Spleen (tissue), 11 donors: ENCODE measurements around the gene OR51B4. TPM values are rescaled to one million over a fixed set of nuclear protein-coding genes. Genes with fewer than 3 reads are reported as not detected.
"Not testable (repeated sequence)": the region's sequence is repeated elsewhere in the genome, so short reads cannot be mapped to it uniquely, and the experiment has no call there.

Experiments
- DNase-seq: peaks from one replicate; pipeline ENCODE4 v3.0.0-alpha.2; 2020
- H3K27ac ChIP-seq, 8 donors: fragments of 200-600 bp; sonication (generic) in 7 of 8; 1 replicate in 4 of 8; 2 replicates in 4 of 8; pipeline versions ENCODE4 v1.5.0 to v1.8.0; 2016 to 2021; ENCODE audit warnings: inconsistent platforms in 4 of 8, mild to moderate bottlenecking in 4 of 8, moderate library complexity in 1 of 8
- H3K27me3 ChIP-seq, 7 donors: fragments of 200-600 bp; sonication (generic) in 6 of 7; replicated peaks in 1 of 7; 1 replicate in 4 of 7; 2 replicates in 3 of 7; pipeline versions ENCODE4 v1.5.0 to v1.8.0; 2016 to 2021; ENCODE audit warnings: inconsistent platforms in 3 of 7, mild to moderate bottlenecking in 1 of 7
- H3K36me3 ChIP-seq, 6 donors: fragments of 200-600 bp; sonication (generic) in 5 of 6; 1 replicate in 4 of 6; 2 replicates in 2 of 6; pipeline versions ENCODE4 v1.5.0 to v1.8.0; 2016 to 2021; ENCODE audit warnings: inconsistent platforms in 2 of 6
- H3K4me1 ChIP-seq, 6 donors: fragments of 200-600 bp; sonication (generic) in 5 of 6; 1 replicate in 3 of 6; 2 replicates in 3 of 6; pipeline versions ENCODE4 v1.5.0 to v1.8.0; 2016 to 2021; ENCODE audit warnings: inconsistent platforms in 3 of 6
- H3K4me3 ChIP-seq, 8 donors: fragments of 200-600 bp; sonication (generic) in 7 of 8; 1 replicate in 4 of 8; 2 replicates in 4 of 8; pipeline versions ENCODE4 v1.5.0 to v1.8.0; 2016 to 2021; ENCODE audit warnings: inconsistent platforms in 4 of 8, mild to moderate bottlenecking in 4 of 8, moderate library complexity in 2 of 8
- H3K9me3 ChIP-seq, 8 donors: fragments of 200-600 bp; sonication (generic) in 7 of 8; 1 replicate in 4 of 8; 2 replicates in 4 of 8; pipeline versions ENCODE4 v1.5.0 to v1.8.0; 2016 to 2021; ENCODE audit warnings: inconsistent platforms in 4 of 8
- POLR2A ChIP-seq, 3 donors: fragments of 450-650 bp; IDR thresholded peaks; one replicate each; pipeline ENCODE4 v1.5.1; 2017; ENCODE audit warnings: antibody characterized with exemption in 3 of 3, mild to moderate bottlenecking in 1 of 3
- POLR2AphosphoS5 ChIP-seq, 3 donors: sonication (generic); formaldehyde crosslinking; IDR thresholded peaks; one replicate each; pipeline ENCODE4 v1.5.1; 2017; ENCODE audit warnings: antibody characterized with exemption in 3 of 3
- WGBS, 5 donors: extraction: QIAGEN DNeasy Blood & Tissue Kit in 3 of 5; methylation state at CpG; one replicate each; pipeline versions ENCODE4 v1.1.5 to v1.1.7; 2013 to 2018; 5-methylcytosine and 5-hydroxymethylcytosine counted together
- intact Hi-C: fragments of 100-400 bp; cut with DNase I; formaldehyde crosslinking; loops from one replicate; pipeline ENCODE4 v1.15.0; 2023; ENCODE audit warnings: low total_unique reads
- polyA plus RNA-seq, 3 donors: library from polyadenylated mRNA; stranded (reverse); fragments of 200-250 nt; gene quantifications; one replicate each; pipeline ENCODE4 v1.2.1, GENCODE V29; 2013
- total RNA-seq, 7 donors: library from RNA; depleted of rRNA in 3 of 7; stranded (reverse); fragments of >200 nt in 3 of 7; fragmentation: NEBNext Ultra II Directional in 4 of 7; extraction: Animal tissue kit (Norgen Biotek cat#: 25700) in 4 of 7; gene quantifications; one replicate each; pipeline versions ENCODE4 v1.1.0 to v1.2.1, GENCODE V29; 2016 to 2021
- TF ChIP-seq, protein P1 (sequence below), 11 experiments: fragments of 200-600 bp in 7 of 11; fragments of 450-650 bp in 4 of 11; sonication (generic) in 4 of 11; IDR thresholded peaks in 8 of 11; conservative IDR thresholded peaks in 3 of 11; 1 replicate in 7 of 11; 2 replicates in 4 of 11; pipeline versions ENCODE4 v1.4.0 to v1.8.0; 2016 to 2021; ENCODE audit warnings: antibody characterized with exemption in 11 of 11, inconsistent platforms in 4 of 11, mild to moderate bottlenecking in 1 of 11
- donor health status: healthy with polysubstance abuse.
- donor health status: DM: no; HTN: no; CAD: no; lungs with moderate emphysema.
- donor health status: DM: no; HTN: no; CAD: no.
- donor health status: Bipolar disorder and iron deficiency.
- donor health status: healthy.
- donor health status: DM: no; HTN: no; CAD: no.
- donor health status: DM: yes; HTN: yes; CAD: no.

Gene OR51B4
- total and polyA plus RNA-seq, 10 donors = not detected

DNA sequence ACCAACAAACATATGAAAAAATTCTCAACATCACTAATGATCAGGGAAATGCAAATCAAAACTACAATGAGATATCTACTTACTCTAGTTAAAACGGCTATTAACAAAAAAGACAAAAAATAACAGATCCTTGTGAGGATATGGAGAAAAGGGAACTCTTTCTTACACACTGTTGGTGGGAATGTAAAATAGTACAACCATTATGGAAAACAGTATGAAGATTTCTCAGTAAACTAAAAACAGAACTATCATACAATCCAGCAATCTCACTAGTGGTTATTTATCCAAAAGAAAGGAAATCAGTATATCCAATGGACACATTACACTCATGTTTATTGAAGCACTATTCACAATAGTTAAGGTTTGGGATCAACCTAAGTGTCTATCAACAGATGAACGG, 35.9 kb downstream of the OR51B4 start:
- WGBS, 5 donors = 42 to 62% (median 43%) methylated on average over 2 of the region's 2 CpGs
- intact Hi-C loops = no loop called here

DNA sequence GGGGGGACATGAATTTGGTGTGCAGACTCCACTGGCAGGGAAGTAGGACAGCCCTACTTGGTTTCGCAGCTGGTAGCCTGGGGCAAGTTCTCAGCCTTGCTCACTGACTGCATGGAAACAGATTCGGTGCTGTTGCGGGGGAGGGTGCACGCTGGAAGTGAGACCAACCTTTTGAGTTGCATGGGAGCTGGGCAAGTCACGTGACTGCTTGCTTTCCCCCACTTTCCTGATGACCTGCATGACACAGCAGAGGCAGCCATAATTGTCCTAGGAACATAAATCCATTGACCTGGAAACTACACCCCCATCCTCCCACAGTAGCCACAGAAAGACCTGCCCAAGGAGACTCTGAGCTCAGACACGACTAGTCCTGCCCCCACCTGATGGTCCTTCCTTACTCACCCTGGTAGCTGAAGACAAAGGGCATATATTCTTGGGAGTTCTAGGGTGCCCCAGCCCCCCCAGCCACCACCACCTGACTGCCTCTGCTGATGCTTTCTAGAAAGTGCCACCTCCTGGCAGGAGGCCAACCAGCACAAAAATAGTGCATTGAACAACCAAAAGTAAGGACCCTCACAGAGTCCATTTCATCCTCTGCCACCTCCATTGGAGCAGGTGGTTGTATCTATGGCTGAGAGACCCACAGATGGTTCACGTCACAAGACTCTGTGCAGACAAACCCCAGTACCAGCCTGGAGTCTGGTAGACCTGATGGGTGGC, 43.0 kb downstream of the OR51B4 start:
- Histone ChIP-seq H3K4me3 (no peak overlapping the region), H3K36me3 (no peaks in the 10 kb centered on the region), H3K27me3 (no peaks in the 10 kb centered on the region), H3K4me1 (no peaks in the 10 kb centered on the region), H3K27ac (no peak overlapping the region), H3K9me3 (peaks cover 0 to 23% (median 8%) of the 10 kb centered on the region in 8 donors)
- DNase-seq = no peak
- intact Hi-C loops = no loop called here
- TF ChIP-seq, protein P1, sequence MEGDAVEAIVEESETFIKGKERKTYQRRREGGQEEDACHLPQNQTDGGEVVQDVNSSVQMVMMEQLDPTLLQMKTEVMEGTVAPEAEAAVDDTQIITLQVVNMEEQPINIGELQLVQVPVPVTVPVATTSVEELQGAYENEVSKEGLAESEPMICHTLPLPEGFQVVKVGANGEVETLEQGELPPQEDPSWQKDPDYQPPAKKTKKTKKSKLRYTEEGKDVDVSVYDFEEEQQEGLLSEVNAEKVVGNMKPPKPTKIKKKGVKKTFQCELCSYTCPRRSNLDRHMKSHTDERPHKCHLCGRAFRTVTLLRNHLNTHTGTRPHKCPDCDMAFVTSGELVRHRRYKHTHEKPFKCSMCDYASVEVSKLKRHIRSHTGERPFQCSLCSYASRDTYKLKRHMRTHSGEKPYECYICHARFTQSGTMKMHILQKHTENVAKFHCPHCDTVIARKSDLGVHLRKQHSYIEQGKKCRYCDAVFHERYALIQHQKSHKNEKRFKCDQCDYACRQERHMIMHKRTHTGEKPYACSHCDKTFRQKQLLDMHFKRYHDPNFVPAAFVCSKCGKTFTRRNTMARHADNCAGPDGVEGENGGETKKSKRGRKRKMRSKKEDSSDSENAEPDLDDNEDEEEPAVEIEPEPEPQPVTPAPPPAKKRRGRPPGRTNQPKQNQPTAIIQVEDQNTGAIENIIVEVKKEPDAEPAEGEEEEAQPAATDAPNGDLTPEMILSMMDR (IDR thresholded peaks at IDR 0.05 in 8 of 11, conservative IDR thresholded peaks at IDR 0.05 in 3 of 11) = no peak
- TF ChIP-seq POLR2AphosphoS5 (IDR thresholded peaks at IDR 0.05) (no peak), POLR2A (IDR thresholded peaks at IDR 0.05) (no peak)
- WGBS, 5 donors = 72 to 88% (median 80%) methylated on average over 7 of the region's 7 CpGs

More for the DNA sequence above, 35.9 kb downstream of the OR51B4 start:
- no peak overlapping the region for H3K4me3 ChIP-seq
- H3K4me1 ChIP-seq = no peaks in the 10 kb centered on the region
- no peaks in the 10 kb centered on the region for H3K36me3 ChIP-seq
- H3K27me3 ChIP-seq = no peaks in the 10 kb centered on the region
- no peak overlapping the region for H3K27ac ChIP-seq
- peaks cover 0 to 12% (median 0%) of the 10 kb centered on the region in 8 donors for H3K9me3 ChIP-seq
- TF ChIP-seq POLR2A (IDR thresholded peaks at IDR 0.05) (no peak), POLR2AphosphoS5 (IDR thresholded peaks at IDR 0.05) (no peak)
- TF ChIP-seq, protein P1 (IDR thresholded peaks at IDR 0.05 in 8 of 11, conservative IDR thresholded peaks at IDR 0.05 in 3 of 11) = no peak
- no peak for DNase-seq

DNA sequence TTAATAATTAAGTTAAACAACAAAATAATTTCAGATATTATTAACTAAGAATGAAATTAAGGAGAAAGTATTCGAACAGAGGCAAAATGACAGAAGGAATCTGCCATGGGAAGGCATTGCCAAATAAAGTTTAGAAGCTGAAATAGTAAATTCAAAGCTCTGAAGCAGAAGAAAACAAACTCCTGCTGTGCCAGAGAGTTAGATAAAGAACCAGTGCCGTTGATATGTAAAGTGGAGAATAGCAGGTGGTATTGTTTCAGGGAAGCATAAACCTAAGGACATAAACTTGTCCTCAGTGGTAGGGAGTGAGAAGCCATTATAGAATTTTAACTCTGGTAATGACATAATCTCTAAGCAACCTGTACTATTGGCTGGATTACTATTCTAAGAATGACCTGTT, 44.5 kb downstream of the OR51B4 start:
- no peak for TF ChIP-seq POLR2A (IDR thresholded peaks at IDR 0.05)
- no peak for TF ChIP-seq POLR2AphosphoS5 (IDR thresholded peaks at IDR 0.05)
- TF ChIP-seq, protein P1 (IDR thresholded peaks at IDR 0.05 in 8 of 11, conservative IDR thresholded peaks at IDR 0.05 in 3 of 11) = no peak
- no peaks in the 10 kb centered on the region for H3K4me1 ChIP-seq
- DNase-seq = no peak
- H3K36me3 ChIP-seq = no peaks in the 10 kb centered on the region
- 48 to 74% (median 62%) methylated on average over 2 of the region's 2 CpGs for WGBS, 5 donors
- H3K9me3 ChIP-seq = peaks cover 0 to 23% (median 8%) of the 10 kb centered on the region in 8 donors
- H3K4me3 ChIP-seq = no peak overlapping the region
- H3K27me3 ChIP-seq = no peaks in the 10 kb centered on the region
- no peak overlapping the region for H3K27ac ChIP-seq
- intact Hi-C loops = no loop called here

DNA sequence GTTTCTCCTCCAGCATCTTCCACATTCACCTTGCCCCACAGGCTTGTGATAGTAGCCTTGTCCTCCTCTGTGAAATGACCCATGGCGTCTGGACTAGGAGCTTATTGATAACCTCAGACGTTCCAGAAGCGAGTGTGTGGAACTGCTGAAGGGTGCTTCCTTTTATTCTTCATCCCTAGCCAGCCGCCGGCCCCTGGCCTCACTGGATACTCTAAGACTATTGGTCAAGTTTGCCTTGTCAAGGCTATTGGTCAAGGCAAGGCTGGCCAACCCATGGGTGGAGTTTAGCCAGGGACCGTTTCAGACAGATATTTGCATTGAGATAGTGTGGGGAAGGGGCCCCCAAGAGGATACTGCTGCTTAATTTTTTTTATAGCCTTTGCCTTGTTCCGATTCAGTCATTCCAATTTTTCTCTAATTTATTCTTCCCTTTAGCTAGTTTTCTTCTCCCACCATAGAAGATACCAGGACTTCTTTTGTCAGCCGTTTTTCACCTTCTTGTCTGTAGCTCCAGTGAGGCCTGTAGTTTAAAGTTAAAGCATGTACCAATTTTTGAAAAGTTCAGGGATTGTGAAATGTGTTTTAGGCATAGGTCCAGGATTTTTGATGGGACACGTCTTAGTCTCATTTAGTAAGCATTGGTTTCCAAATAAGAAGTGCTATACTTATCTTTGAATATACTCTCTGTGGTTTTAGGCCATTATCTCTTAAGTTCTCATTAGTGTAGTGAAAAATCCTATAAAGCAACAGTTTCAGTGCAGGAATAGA, 46.9 kb downstream of the OR51B4 start, which contains the start of gene HBG2:
Gene HBG2, minus strand, starts transcription at position 136 of the 768 bp plus-strand sequence. Its CDS starts 53 bp downstream, at position 83.
- WGBS, 5 donors = 69 to 85% (median 79%) methylated on average over 4 of the region's 9 CpGs
- H3K4me1 ChIP-seq, DNase-seq, H3K27ac ChIP-seq, H3K36me3 ChIP-seq, H3K4me3 ChIP-seq, H3K27me3 ChIP-seq, intact Hi-C loops: not testable (repeated sequence)
- H3K9me3 ChIP-seq = peaks cover 0 to 11% (median 3%) of the 10 kb centered on the region in 8 donors

DNA sequence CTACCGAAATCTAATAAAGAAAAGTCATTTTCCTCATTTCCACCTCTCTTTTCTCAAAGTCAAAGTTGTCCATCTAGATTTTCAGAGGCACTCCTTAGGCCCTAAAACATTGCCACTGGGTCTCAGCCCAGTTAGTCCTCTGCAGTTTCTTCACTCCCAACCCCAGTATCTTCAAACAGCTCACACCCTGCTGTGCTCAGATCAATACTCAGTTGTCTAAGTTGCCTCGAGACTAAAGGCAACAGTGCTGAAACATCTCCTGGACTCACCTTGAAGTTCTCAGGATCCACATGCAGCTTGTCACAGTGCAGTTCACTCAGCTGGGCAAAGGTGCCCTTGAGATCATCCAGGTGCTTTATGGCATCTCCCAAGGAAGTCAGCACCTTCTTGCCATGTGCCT, 47.7 kb downstream of the OR51B4 start:
- H3K27ac ChIP-seq, H3K27me3 ChIP-seq, H3K9me3 ChIP-seq, DNase-seq, H3K36me3 ChIP-seq, H3K4me1 ChIP-seq, intact Hi-C loops, H3K4me3 ChIP-seq: not testable (repeated sequence)
- WGBS, 5 donors = 72 to 86% (median 78%) methylated on average over 2 of the region's 2 CpGs

DNA sequence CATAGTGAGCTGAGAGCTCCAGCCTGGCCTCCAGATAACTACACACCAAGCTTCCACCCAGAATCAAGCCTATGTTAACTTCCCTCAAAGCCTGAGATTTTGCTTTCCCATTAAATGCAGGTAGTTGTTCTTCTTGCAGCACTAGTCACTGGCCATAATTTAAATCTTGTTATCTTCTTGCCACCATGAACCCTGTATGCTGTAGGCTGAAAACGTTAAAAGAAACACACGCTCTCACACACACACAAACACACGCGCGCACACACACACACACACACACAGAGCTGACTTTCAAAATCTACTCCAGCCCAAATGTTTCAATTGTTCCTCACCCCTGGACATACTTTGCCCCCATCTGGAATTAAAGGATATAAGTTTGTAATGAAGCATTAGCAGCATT, 48.3 kb downstream of the OR51B4 start:
- DNase-seq, H3K9me3 ChIP-seq, intact Hi-C loops, H3K36me3 ChIP-seq, H3K27ac ChIP-seq, H3K4me1 ChIP-seq, H3K4me3 ChIP-seq, H3K27me3 ChIP-seq: not testable (repeated sequence)
- 70 to 92% (median 90%) methylated on average over 5 of the region's 5 CpGs for WGBS, 5 donors
